ENCODE data around the gene UNC79. TPM values are rescaled to one million over a fixed set of nuclear protein-coding genes. Genes with fewer than 3 reads are reported as not detected.
"Not testable (repeated sequence)": the region's sequence is repeated elsewhere in the genome, so short reads cannot be mapped to it uniquely, and the experiment has no call there.

UNC79 gene
- total RNA-seq: not detected

DNA sequence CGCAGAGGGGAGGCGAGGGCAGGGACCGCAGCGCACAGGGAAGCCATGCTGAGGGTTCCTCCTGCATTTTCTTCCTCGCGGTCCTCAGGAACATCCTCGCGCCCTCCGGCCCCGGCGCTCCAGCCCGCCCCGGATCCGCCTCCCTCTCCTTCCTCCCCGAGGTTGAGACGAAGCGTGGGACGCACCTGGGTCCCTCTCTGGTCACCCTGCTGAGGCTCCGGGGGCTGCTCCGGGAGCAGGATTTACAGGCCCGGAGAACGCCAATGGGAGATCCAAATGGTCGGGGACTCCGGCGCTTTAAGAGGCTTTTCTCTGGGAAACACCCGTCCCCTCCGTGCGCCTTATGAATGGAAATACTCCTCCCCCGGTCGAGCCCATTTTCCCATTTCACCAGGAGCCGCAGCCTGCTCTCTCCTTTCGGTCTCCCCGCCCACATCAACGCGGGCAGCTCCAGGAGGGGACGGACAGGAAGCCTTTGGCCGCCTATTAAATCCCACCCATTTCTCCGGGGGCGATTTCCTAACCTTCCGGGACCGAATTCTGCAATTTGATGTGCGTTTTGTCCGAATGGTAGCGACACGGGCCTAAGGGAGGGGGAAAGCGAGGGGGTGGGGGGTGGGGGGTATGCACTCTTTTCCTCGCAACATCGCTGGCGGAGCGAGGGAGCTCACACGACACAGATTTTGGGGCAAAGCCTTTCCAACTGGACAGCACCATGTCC lies at the start of gene UNC79:
Gene UNC79, plus strand, starts transcription at position 625 of the 721 bp plus-strand sequence. Its CDS starts 91 bp downstream, at position 716.
- H3K27ac Mint-ChIP-seq: no peak within 1 kb of the TSS
- no peaks in the 10 kb centered on the region for H3K4me1 Mint-ChIP-seq
- POLR2A ChIA-PET: no interaction called here

GRCh38 chr14:93381644-93382043 lies 49.1 kb upstream of the UNC79 start:
- Mint-ChIP-seq H3K27me3 (peaks cover 38% of the 10 kb centered on the region), H3K9me3 (no peaks in the 10 kb centered on the region), H3K4me1 (no peaks in the 10 kb centered on the region), H3K4me3 (no peak overlapping the region), H3K27ac (no peak overlapping the region), H3K36me3 (ENCODE audit: low read depth) (no peaks in the 10 kb centered on the region)
- no peak for DNase-seq
- POLR2A ChIA-PET: no interaction called here
- CTCF ChIA-PET: no interaction called here

More for the DNA sequence above, at the start of gene UNC79:
- Mint-ChIP-seq H3K36me3 (ENCODE audit: low read depth) (no peaks in the 10 kb centered on the region), H3K9me3 (peaks cover 7% of the 10 kb centered on the region), H3K27me3 (peaks cover 38% of the 10 kb centered on the region), H3K4me3 (no peak within 1 kb of the TSS)
- DNase-seq: no peak
- CTCF ChIA-PET: no interaction called here

- H3K9me3 Mint-ChIP-seq; POLR2A ChIA-PET; H3K4me3 Mint-ChIP-seq; DNase-seq; H3K36me3 Mint-ChIP-seq (ENCODE audit: low read depth); H3K4me1 Mint-ChIP-seq; CTCF ChIA-PET; H3K27ac Mint-ChIP-seq: not testable (repeated sequence)
- peaks cover 31% of the 10 kb centered on the region for H3K27me3 Mint-ChIP-seq
Measured at GRCh38 chr14:93384256-93384655, 46.5 kb upstream of the UNC79 start.

DNA sequence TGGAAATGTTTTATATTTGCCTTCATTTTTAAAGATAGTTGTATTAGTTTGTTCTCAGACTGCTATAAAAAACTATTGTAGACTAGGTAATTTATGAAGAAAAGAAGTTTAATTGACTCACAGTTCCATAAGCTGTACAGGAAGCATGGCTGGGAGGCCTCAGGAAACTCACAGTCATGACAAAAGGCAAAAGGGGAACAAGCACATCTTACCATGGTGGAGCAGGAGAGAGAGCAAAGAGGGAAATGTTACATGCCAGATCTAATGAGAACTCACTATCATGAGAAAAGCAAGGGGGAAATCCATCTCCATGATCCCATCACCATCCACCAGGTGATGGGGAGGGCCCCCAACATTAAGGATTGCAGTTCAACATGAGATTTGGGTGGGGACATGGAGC lies 35.5 kb upstream of the UNC79 start:
- ChIA-PET CTCF (no interaction called here), POLR2A (no interaction called here)
- Mint-ChIP-seq H3K27ac (no peak overlapping the region), H3K4me3 (no peak overlapping the region), H3K9me3 (peaks cover 7% of the 10 kb centered on the region), H3K36me3 (ENCODE audit: low read depth) (no peaks in the 10 kb centered on the region), H3K4me1 (no peaks in the 10 kb centered on the region), H3K27me3 (peaks cover 22% of the 10 kb centered on the region)
- DNase-seq: no peak

- DNase-seq: no peak
- CTCF ChIA-PET: no interaction called here
- H3K9me3 Mint-ChIP-seq: peaks cover 7% of the 10 kb centered on the region
- no peak overlapping the region for H3K4me3 Mint-ChIP-seq
- H3K4me1 Mint-ChIP-seq: no peaks in the 10 kb centered on the region
- H3K27ac Mint-ChIP-seq: no peak overlapping the region
- H3K36me3 Mint-ChIP-seq (ENCODE audit: low read depth): no peaks in the 10 kb centered on the region
- POLR2A ChIA-PET: no interaction called here
- peaks cover 17% of the 10 kb centered on the region for H3K27me3 Mint-ChIP-seq
Measured at GRCh38 chr14:93396456-93396855, 34.3 kb upstream of the UNC79 start.

DNA sequence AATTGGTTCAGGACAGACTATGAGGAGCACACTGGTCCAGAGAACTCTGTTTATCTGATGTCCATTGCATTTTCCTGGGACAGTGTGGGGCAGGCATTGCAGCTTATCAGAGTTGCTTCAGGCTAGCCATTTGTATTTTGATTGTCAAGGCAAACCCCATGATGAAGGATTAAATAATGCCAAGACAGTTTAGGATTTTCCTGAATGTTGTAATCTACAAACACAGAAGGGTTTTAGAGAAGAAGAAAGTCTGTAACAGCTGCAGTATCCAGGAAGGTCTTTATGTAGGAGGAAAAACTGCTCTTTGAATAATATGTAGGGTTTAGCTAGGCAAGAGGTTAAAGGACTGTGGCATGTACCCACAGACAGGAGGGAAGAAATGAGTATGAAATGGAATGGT lies 32.2 kb upstream of the UNC79 start:
- peaks cover 7% of the 10 kb centered on the region for H3K9me3 Mint-ChIP-seq
- no peak overlapping the region for H3K27ac Mint-ChIP-seq
- ChIA-PET CTCF (no interaction called here), POLR2A (no interaction called here)
- no peaks in the 10 kb centered on the region for H3K36me3 Mint-ChIP-seq (ENCODE audit: low read depth)
- no peak for DNase-seq
- H3K4me3 Mint-ChIP-seq: no peak overlapping the region
- no peaks in the 10 kb centered on the region for H3K4me1 Mint-ChIP-seq
- peaks cover 14% of the 10 kb centered on the region for H3K27me3 Mint-ChIP-seq

- POLR2A ChIA-PET: no interaction called here
- Mint-ChIP-seq H3K36me3 (ENCODE audit: low read depth) (no peaks in the 10 kb centered on the region), H3K4me3 (no peak overlapping the region), H3K4me1 (no peaks in the 10 kb centered on the region), H3K27ac (no peak overlapping the region), H3K9me3 (no peaks in the 10 kb centered on the region), H3K27me3 (peaks cover 5% of the 10 kb centered on the region)
- DNase-seq: no peak
- CTCF ChIA-PET: no interaction called here
Measured at GRCh38 chr14:93402951-93403350, 27.8 kb upstream of the UNC79 start.

GRCh38 chr14:93410021-93410420 lies 20.7 kb upstream of the UNC79 start:
- no peak for DNase-seq
- Mint-ChIP-seq H3K4me3 (no peak overlapping the region), H3K27ac (no peak overlapping the region), H3K9me3 (peaks cover 7% of the 10 kb centered on the region), H3K36me3 (ENCODE audit: low read depth) (no peaks in the 10 kb centered on the region), H3K27me3 (no peaks in the 10 kb centered on the region), H3K4me1 (no peaks in the 10 kb centered on the region)
- POLR2A ChIA-PET: no interaction called here
- CTCF ChIA-PET: interaction anchor here (0.6 kb wide), 1 partner anchor 1046 kb away, joined by 3 read pairs; no protein-coding TSS in a partner anchor

GRCh38 chr14:93410893-93411292 lies 19.8 kb upstream of the UNC79 start:
- CTCF ChIA-PET: no interaction called here
- Mint-ChIP-seq H3K4me3 (no peak overlapping the region), H3K9me3 (peaks cover 7% of the 10 kb centered on the region), H3K27ac (no peak overlapping the region), H3K36me3 (ENCODE audit: low read depth) (no peaks in the 10 kb centered on the region), H3K27me3 (no peaks in the 10 kb centered on the region), H3K4me1 (no peaks in the 10 kb centered on the region)
- no peak for DNase-seq
- POLR2A ChIA-PET: no interaction called here

DNA sequence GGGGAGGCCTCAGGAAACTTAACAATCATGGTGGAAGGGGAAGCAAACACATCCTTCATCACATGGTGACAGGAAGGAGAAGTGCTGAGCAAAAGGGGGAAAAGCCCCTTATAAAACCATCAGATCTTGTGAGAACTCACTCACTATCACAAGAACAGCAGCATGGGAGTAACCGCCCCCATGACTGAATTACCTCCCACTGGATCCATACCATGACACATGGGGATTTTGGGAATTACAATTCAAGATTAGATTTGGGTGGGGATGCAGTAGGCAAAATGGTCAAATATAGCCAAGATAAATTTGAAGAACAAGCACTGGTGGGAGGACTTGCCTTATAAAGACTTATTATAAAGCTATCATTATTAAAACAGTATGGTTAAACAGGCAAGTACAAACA lies 5.6 kb upstream of the UNC79 start:
- peaks cover 22% of the 10 kb centered on the region for H3K27me3 Mint-ChIP-seq

GRCh38 chr14:93426750-93427149 lies 4.0 kb upstream of the UNC79 start:
- H3K9me3 Mint-ChIP-seq: peaks cover 9% of the 10 kb centered on the region
- CTCF ChIA-PET: no interaction called here

More for the DNA sequence above, 5.6 kb upstream of the UNC79 start:
- DNase-seq; POLR2A ChIA-PET; H3K4me3 Mint-ChIP-seq; H3K27ac Mint-ChIP-seq; H3K36me3 Mint-ChIP-seq (ENCODE audit: low read depth); H3K9me3 Mint-ChIP-seq; H3K4me1 Mint-ChIP-seq; CTCF ChIA-PET: not testable (repeated sequence)

DNA sequence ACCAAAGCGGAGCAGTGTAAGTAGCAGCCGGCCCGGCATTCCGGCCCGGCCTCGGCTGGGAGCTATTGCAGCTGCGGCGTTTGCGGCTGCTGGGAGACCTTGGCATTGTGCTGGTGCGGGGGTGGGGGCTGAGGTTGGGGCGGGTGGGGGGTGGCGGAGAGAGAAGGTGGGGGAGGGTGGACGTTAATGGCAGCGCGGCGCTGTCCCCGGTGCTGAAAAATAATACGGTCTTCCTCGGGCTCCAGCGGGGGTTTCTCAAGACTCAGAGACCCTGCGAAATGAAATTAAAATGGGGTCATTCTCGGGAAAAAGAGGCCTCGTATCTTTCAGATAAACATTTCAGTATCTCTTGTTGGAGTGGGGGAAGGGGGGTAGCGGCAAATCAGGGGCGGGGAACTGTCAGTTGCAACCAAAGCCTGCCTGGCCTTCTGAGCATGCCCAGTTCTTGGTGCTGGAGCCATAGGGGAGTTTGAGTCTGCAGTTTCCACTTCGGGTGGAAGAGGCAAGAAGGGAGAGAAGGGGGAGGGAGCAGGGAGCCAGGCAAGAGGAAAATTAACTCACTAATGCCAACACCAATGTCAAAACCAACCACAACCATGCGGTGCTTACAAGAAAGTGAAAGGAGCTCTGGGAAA lies 414 bp downstream of the UNC79 start:
- Mint-ChIP-seq H3K27me3 (peaks cover 41% of the 10 kb centered on the region), H3K4me3 (no peak overlapping the region), H3K4me1 (no peaks in the 10 kb centered on the region), H3K27ac (no peak overlapping the region), H3K9me3 (peaks cover 7% of the 10 kb centered on the region), H3K36me3 (ENCODE audit: low read depth) (no peaks in the 10 kb centered on the region)
- DNase-seq: no peak
- POLR2A ChIA-PET: no interaction called here
- CTCF ChIA-PET: no interaction called here

More at GRCh38 chr14:93426750-93427149, 4.0 kb upstream of the UNC79 start:
- POLR2A ChIA-PET: no interaction called here
- H3K27ac Mint-ChIP-seq: no peak overlapping the region
- DNase-seq: no peak
- H3K27me3 Mint-ChIP-seq: peaks cover 28% of the 10 kb centered on the region
- no peak overlapping the region for H3K4me3 Mint-ChIP-seq
- no peaks in the 10 kb centered on the region for H3K36me3 Mint-ChIP-seq (ENCODE audit: low read depth)
- no peaks in the 10 kb centered on the region for H3K4me1 Mint-ChIP-seq

DNA sequence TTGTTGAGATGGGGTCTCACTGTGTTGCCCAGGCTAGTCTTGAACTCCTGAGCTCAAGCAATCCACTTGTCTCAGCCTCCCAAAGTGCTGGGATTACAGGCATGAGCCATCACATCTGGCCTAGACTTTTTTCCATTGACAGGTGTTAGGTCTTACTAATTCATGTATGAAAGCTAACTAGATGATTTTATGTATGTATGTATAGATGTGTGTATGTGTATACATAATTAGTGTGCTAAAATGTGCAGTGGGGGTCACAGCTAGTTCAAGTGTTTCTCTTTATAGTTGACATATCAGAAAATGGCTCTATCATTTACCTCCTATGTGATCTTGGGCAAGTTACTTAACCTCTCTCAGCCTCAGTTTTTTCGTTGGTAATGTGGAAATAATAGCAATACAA lies 23.5 kb downstream of the UNC79 start:
- Mint-ChIP-seq H3K36me3 (ENCODE audit: low read depth) (no peaks in the 10 kb centered on the region), H3K9me3 (no peaks in the 10 kb centered on the region), H3K4me3 (no peak overlapping the region), H3K4me1 (no peaks in the 10 kb centered on the region), H3K27me3 (peaks cover 27% of the 10 kb centered on the region), H3K27ac (no peak overlapping the region)
- DNase-seq: no peak
- ChIA-PET POLR2A (no interaction called here), CTCF (no interaction called here)

GRCh38 chr14:93456356-93456755 lies 25.6 kb downstream of the UNC79 start:
- Mint-ChIP-seq H3K4me1 (no peaks in the 10 kb centered on the region), H3K36me3 (ENCODE audit: low read depth) (no peaks in the 10 kb centered on the region), H3K27ac (no peak overlapping the region), H3K9me3 (no peaks in the 10 kb centered on the region), H3K4me3 (no peak overlapping the region), H3K27me3 (peaks cover 21% of the 10 kb centered on the region)
- POLR2A ChIA-PET: no interaction called here
- no peak for DNase-seq
- CTCF ChIA-PET: no interaction called here

All from activated CD4-positive, alpha-beta T cell treated with anti-CD3 and anti-CD28 coated beads, Interleukin-2, amount 10 ng/mL, durations not matched to agents 7 days and 5 days (primary cell).